GM12891 (cell line): ENCODE results near the gene RANBP3.

ENCODE experiments used
- POLR2A ChIP-seq: IDR thresholded peaks from 2 replicates; pipeline ENCODE4 v1.6.1; 2011; ENCODE audit warnings: low read depth, low read length, control low read depth
- POLR2AphosphoS5 ChIP-seq: IDR thresholded peaks from 2 replicates; pipeline ENCODE4 v1.6.1; 2011; ENCODE audit warnings: low read depth, low read length, control low read depth

DNA sequence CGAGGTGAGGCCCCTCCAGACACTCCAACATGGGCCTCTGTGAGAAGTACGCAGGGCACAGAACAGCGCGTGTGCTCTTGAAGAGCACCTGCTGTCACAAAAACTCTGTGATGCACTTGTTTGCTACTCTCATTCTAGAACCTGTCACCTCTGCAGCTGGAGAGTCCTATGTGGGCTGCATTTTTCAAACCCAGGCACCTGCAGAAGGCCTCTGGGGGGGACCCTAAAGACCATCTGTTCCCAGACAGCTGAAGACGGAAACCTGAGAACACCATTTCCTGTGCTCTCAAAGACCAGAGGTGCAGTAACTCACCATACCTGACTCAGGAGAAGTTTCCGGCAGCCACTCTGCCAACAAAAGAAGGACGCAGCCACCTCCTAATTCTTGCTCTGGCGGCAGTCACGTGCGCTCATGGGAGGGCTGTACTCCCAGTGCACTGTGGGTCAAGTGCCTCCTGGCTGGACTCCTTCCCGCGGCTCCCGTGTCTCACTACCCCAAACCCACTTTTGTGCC lies 28.1 kb downstream of the RANBP3 start:
- TF ChIP-seq POLR2A, result no peak
- TF ChIP-seq POLR2AphosphoS5, result no peak
